Measurements from ENCODE around the gene CDT1.
"Not testable (repeated sequence)": the region's sequence is repeated elsewhere in the genome, so short reads cannot be mapped to it uniquely, and the experiment has no call there.

CDT1 gene

DNA sequence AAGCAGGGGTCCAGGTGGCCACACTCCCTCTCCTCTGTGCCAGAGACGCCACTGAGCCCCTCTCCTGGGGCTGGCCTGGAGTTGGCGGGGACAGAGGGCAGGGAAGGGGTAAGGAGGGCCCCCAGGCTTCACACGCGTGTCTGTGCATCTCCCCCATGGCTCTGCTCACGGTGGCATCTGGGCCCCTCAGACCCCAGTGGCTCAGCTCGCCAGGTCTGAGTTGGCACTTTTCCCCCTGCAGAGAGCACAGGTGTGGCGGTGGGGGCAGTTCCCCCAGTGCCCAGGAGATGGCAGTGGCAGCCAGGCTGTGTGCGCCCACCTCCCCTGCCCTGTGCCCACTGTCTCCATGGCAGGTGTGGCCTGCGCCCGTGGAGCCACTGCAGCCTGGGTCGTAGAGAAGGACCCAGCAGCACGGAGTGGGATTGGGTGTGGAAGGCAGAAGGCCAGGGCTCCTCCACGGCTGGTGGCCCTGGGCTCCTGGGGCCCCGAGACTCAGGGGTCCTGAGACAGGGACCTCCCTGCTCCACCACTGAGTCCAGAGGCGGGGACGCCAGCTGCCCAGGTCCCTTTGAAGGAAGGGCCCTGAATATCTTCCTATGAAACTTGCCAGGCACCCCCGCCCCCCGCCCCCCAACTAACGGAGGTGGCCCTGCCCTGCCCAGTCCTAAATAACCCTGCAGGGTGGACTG lies 12.5 kb downstream of the CDT1 start:
- DNase-seq (ENCODE audit: low read depth in 4 of 4, low spot score in 1 of 4) = no peak

DNA sequence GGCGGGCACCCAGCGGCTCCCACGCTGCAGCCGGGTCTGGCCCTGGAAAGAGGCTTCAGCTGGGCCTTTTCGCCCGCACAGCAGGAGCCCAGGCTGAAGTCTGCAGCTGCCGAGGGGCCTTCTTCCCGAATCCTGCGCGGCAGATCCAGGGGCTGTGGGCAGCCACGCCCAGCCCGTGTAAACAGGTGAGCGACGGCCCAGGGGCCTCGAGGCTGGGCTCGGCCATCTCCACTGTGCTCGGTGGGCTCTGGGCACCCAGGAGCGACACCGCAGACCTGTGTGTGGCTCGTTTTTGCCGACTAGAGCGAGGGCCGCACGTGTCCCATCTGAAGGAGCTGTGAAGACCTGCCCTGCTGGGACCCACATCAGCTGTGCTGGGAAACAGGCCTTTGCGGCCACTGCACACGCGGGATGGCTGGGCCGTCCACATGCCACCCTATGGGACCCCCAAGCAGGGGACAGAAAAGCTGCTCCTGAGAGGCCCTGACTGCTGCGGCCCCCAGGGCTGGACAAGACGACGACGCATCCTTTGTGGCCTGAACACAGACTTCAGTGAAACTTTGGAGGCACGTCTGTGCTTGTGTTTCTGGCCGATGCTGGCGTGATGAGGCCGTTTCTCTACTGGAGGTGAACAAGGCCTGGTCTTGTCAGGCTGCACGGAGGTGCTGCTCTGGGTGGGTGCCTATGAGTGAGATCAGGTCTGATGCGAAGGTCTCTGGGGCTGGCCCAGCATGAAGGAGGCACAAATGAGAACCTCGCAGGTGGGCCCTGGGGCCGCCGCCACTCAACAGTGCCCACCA lies 13.3 kb downstream of the CDT1 start:
- no peak for DNase-seq (ENCODE audit: low read depth in 4 of 4, low spot score in 1 of 4)

DNA sequence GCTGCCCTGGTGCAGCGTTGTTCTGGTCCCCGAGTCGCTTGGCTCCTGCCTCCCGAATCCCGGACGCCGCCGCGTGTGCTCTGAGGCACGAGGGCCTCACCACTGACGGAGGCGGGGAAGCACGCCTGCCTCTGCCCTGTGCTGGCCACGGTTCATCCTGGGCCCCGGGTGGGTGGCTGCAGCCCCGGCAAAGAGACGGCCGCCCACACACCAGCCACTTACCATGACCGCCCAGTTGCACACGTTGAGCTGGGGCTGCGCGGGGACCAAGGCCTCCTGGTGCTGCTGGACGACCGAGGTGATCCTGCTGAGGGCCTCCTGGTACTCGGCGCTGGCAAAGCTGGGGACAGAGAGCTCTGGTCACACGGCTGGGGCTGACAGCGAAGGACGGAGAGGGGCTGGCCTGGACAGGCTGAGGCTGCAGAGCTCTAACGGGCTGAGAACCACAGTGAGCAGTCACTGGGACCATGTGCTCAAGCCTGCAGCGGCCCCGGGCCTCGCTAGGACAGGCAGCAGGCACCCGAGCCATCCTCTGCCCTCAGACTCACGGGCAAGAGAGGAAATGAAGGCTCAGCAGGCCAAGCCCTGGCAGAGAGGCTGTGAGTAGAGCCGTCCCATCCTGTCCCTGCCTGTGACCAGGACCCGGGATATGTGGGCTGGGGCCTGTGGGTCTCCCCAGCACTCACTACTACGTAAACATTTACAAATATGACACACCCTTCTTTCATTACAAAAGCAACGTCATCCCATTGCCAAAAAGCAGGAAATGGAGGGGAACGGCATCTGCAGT lies 14.4 kb downstream of the CDT1 start:
- no peak for DNase-seq (ENCODE audit: low read depth in 4 of 4, low spot score in 1 of 4)

DNA sequence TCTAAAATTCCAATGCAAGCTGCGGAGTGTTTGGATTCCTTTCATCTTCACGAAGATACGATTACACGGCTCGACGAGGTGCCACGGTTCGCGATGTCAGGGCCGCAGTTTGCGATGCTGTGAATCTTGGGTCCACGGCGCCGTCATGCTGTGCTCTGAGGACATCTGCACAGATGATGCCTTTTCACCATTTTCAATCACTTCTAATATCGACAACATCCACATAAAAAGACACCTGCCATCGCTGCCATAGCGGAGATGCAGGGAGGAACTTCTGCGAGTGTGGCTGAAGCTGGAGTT lies 14.9 kb downstream of the CDT1 start:
- no peak for DNase-seq (ENCODE audit: low read depth in 4 of 4, low spot score in 1 of 4)

DNA sequence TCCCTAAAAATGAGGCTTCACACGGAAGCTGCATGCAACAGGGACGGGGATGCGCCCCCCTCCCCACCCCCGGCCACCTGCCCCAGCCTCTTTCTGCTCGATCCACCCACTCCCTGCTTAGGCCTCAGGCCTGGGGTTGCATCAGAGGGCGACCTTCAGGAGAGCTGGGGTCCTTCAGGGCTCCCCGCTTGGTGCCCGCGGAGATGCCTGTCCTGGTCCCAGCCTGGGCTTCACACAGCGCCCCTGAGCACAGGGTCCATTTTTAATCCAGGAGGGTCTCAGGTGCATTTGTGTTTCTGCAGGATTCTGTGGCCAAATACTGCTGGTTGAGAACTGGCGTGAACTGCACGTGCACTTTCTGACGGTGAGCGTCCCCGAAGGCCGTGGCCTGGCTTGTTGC lies 15.5 kb downstream of the CDT1 start:
- no peak for DNase-seq (ENCODE audit: low read depth in 4 of 4, low spot score in 1 of 4)

DNA sequence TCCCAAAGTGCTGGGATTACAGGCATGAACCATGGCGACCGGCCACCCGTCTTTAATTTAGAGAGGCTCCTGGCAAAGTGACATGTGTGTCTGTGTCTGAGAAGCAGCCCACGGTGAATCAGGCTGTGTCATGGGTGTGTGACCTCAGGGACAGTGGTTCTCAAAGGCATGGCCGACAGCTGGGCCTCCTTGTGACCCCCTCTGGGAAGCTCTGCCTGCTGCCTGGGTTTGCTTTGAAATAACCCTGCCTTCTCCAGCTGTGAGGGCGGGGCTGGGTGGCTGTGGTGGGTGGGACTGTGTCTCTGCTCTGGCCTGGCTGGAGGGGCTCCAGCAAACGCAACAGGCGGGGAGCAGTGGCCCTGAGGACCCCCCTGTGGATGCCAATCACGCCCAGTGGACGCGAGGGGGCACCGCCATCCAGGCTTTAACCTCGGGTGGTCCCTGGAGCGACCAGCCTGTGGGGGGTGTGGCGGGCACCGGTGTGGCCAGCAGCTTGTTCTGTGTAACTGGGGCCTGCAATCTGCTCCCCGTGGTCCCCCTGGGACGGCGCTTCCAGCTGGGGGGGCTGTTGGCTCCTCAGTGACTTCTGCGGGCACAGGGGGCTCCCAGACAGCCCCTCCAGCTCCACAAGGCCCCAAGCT lies 16.9 kb downstream of the CDT1 start:
- DNase-seq (ENCODE audit: low read depth in 4 of 4, low spot score in 1 of 4) = no peak

DNA sequence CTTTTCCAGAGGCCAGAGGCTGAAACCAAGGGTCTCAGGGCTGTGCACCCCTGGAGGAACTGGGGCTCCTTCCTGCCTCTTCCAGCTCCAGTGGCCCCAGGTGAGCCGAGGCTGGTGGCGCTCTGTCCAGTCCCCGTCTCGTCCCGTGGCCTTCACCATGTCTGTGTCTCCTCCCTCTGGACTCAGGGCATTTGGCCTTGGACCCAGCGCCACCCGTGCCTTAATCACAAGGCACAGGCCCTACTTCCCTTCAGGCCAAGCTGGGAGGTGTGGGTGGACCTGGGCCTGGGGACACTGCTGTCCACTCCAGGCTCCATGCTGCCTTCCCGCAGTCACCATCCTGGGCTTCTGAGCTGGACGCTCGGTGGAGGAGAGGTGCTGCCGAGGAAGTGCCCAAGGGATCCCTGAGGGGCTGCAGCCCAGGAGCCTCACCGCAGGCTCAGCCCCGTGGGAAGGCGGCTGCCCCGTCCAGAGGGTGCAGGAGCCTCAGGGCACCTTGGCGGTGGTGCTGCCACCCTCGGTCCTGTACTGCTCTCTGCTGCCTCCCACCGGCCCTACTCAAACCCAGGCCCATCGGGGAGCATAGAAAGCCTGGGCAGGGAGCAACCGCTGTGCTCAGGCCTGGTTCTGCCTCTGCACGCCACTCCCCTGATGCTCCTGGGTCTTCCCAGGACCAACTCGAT lies 17.7 kb downstream of the CDT1 start:
- no peak for DNase-seq (ENCODE audit: low read depth in 4 of 4, low spot score in 1 of 4)

DNA sequence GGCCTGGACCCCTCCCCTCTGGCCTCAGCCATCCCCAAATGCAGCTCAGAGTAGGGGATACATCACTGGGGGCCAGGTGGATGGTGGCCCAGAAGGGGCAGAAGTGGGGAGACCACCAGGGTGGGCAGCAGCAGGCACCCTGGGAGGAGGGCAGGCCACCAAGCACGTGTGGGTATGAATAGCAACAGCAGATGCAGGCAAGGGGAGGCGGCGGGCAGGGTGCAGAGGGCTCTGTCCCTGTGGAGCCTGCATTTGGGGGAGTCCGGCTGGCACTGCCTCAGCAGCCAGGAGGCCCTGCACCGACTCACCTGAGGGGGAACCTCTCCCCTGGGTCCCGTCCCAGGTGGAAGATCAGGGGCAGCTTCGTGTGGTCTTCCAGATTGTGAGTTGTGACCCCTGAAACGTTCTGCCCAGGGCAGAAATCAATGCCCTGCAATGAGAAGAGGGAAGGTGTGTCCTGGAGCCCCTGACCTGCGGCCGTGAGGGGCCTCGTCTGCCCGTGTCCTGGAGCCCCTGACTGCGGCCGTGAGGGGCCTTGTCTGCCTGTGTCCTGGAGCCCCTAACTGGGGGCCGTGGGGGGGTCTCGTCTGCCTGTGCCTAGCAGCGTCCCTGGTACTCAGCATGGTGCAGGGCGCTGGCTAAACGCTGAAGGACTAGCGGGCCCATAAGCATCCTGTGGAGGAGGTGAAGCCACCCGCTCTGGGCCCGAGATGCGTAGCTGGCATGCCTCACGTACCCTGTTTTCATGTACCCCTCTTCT lies 18.9 kb downstream of the CDT1 start:
- DNase-seq (ENCODE audit: low read depth in 4 of 4, low spot score in 1 of 4) = no peak

DNA sequence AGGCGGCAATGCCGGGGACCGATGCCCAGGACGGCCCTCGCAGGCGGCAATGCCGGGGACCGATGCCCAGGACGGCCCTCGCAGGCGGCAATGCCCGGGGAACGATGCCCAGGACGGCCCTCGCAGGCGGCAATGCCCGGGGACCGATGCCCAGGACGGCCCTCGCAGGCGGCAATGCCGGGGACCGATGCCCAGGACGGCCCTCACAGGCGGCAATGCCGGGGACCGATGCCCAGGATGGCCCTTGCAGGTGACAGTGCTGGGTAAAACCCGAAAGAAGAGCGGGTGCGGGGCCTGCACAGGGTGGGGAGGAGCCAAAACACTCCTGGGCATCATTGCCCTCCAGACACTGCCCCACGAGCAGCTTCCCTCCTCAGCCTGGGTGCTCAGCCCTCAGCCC lies 20.1 kb downstream of the CDT1 start:
- DNase-seq (ENCODE audit: low read depth in 4 of 4, low spot score in 1 of 4) = not testable (repeated sequence)

DNA sequence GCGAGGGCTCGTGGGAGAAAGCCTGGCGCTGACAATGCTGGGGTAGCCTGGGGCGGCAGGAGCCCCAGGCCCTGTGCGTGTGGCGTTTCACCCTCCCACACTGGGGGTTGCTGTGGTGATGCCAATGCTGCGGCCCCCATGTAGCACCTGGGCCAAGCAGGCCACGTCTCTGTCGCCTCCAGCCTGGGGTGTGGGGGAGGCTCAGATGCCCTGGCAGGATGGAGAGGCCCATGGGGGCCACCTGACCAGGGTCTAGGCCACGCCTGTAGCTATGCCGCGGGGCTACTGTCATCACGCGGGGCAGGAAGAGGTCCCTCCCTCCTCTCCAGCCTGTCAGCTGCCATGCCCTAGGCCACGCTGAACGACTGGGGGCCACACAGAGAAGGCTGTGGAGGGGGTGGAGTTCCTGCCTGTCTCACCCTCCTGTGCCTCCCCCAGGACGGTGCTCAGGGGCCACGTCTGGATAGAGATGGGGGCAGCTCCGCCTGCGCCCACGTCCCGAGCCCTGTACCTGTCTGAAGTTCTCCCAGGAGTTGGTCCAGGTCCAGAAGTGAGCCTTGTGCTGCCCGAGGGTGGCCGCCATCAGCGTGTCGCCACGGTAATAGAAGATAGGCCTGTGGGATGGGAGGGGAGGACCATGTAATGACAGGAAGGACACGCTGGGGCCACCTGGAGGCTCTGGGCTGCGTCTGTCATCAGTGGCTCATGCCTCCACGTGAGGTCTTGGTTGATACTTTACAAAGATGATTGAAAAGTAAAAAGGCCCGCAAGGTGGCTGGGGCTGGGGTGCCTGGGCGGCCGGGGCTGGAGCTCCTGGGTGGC lies 20.9 kb downstream of the CDT1 start:
- DNase-seq (ENCODE audit: low read depth in 4 of 4, low spot score in 1 of 4) = no peak

DNA sequence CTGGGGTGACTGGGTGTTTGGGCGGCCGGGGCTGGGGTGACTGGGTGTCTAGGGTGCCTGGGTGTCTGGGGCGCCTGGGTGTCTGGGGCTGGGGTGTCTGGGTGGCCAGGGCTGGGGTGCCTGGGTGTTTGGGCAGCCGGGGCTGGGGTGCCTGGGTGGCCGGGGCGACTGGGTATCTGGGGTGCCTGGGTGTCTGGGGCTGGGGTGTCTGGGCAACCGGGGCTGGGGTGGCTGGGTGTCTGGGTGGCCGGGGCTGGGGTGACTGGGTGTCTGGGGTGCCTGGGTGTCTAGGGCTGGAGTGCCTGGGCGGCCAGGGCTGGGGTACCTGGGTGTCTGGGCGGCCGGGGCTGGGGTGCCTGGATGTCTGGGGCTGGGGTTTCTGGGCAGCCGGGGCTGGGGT lies 21.6 kb downstream of the CDT1 start:
- DNase-seq (ENCODE audit: low read depth in 4 of 4, low spot score in 1 of 4) = no peak

DNA sequence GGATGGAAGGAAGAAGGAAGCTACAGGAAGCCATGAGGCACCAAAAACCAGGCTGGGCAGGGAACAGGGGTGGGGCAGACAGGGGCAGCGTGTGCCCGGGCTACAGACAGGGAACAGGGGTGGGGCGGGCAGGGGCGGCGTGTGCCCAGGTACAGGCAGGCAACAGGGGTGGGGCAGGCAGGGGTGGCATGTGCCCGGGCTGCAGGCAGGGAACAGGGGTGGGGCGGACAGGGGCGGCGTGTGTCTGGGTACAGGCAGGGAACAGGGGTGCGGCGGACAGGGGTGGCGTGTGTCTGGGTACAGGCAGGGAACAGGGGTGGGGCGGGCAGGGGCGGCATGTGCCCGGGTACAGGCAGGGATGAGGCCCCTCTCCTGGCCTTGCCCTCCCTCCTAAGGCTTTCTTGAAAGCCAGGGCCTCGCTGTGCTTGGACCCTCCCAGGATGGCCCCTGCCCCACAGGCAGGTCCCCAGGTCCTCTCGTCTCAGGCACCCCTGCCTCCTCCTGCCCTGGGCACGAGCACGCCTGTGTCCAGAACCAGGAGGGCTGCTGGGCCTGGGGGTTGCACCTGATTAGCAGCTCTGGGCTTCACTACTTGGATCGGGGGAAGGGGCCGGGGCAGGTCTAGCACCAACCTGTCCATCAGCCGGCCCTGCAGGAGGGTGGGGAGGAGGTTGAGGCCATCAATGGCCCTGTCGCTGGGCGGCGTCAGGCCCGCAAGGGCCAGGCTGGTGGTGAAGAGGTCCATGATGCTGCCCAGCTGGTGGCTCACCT lies 22.7 kb downstream of the CDT1 start:
- DNase-seq (ENCODE audit: low read depth in 4 of 4, low spot score in 1 of 4) = no peak

DNA sequence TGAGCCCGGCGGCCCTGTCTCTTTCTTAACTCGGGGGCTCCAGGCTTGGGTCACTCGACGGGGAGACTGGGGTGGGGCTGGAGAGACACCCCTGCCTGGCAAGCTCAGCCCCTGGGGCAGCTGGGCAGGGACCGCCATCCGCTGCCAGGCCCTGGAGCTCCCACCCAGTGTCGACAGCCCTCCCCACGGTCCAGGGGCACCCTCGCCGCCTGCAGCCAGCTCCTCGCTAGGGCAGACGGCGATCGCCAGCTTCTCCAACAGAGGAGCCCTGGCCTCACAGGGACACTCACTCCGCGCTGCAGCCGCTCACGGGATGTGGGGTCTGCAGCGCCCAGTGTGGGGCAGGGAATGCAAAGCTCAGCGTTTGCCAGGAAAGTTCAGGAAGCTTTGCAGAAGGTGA lies 24.1 kb downstream of the CDT1 start:
- no peak for DNase-seq (ENCODE audit: low read depth in 4 of 4, low spot score in 1 of 4)

DNA sequence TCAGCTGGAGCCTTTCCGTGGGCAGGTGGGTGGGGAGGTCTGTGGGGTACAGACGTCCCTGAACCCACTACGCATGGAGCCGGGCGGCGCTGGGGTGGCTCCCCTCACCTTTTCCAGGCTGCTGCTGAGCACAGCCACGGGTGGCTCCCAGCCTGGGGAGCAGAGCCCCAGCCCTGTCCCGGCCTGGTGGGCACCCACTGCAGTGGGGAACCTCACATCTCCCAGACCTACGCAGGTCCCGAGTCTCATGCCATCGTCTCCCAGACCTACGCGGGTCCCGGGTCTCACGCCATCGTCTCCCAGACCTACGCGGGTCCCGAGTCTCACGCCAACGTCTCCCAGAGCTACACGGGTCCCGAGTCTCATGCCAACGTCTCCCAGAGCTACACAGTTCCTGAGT lies 25.1 kb downstream of the CDT1 start:
- no peak for DNase-seq (ENCODE audit: low read depth in 4 of 4, low spot score in 1 of 4)

DNA sequence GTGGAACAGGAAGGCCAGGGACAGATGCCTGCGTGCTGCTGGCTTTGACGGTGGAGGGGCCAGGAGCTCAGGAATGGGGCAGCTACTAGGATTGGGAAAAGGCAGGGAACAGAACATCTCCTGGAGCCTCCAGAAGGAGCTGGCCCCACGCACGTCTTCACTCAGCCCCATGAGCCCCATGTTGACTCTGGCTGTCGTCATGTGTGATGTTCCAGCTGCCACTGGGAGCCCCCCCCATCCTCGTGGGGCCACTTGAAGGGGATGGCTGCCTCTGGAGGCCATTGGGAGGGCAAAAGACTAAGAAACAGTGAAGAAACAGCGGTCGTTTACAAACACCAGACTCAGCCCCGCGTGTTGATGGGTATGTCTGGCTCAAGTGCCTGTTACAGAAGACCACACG lies 26.7 kb downstream of the CDT1 start:
- no peak for DNase-seq (ENCODE audit: low read depth in 4 of 4, low spot score in 1 of 4)

DNA sequence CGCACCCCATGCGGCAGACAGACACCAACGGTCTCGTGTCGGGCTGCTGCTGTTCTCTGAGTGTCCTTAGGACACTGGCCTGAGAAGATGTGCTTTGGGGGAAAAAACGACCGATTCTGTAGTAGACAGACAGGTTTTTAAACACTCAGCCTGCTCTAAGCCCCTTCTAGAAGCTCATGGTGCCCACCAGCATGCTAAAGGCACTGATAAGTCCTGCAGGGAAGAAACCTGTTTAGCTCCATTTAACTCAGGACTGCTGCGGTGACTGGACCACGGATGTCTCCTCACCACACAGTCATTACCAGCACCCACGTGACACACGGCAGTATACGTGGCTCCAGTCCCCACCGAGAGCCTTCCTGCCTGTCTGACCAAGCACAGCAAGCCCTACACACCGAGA lies 27.2 kb downstream of the CDT1 start:
- no peak for DNase-seq (ENCODE audit: low read depth in 4 of 4, low spot score in 1 of 4)

DNA sequence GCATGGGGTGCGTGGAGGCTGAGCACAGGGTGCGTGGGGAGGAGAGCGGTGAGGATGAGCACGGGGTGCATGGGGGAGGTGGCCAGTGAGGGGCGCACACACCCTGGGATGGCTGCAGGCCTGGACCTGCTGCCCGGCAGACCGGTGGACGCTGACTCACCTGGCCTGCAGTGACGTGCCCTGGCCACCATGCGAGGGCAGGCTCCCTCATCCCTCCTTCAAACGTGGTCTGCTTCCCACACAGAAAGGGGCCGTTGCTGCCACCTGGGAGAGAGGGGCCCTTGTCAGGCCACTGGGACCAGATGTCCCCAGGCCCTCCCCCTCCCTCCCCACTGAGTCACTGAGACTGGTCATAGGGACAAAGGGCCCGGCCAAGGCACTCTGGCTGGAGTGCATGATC lies 28.2 kb downstream of the CDT1 start:
- DNase-seq (ENCODE audit: low read depth in 4 of 4, low spot score in 1 of 4) = no peak

DNA sequence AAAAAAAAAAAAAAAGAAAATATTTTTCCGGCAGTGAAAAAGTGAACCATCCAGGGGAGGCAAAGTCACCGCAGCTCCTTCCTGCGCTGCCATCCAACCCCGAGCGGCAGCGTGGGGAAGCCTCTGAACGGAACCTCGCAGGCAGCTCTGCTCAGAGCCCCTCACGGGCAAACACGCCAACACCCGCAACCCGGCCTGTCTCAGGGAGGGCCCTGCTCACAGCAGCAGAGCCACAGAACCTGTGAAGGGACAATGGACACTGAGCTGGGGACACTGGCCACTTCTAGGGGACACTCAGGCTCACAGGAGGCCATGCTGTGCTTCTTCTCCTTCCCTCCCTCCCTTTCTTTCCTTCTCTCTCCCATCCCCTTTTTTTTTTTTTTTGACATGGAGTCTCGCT lies 29.5 kb downstream of the CDT1 start:
- no peak for DNase-seq (ENCODE audit: low read depth in 4 of 4, low spot score in 1 of 4)

DNA sequence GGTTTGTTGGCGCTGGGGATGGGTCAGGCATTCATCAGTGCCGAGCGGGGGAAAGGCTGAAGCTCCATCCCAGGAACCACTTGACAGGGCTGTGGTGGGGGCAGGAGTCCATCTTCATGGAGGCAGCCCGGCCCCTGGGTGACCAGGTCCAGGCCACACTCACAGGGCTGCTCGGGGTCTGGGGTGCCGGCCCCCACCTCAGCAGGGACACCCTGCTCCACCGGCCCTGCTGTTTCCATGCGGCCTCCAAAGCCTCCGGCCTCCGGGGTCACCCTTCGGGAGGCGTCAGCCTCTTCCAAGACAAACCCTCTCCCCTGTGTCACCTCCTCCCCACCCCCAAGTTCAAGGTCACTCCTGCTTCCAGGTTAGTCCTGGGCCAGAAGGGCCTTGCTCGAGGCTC lies 31.1 kb downstream of the CDT1 start:
- no peak for DNase-seq (ENCODE audit: low read depth in 4 of 4, low spot score in 1 of 4)

Data from stimulated activated CD4-positive, alpha-beta T cell treated with anti-CD3 and anti-CD28 coated beads, Interleukin-1b, Interleukin-23, amount 100 ng/mL, for 24 hours (primary cell).